NCI-H446 (cell line): ENCODE measurements around the gene TMEM170A.
A peak's percentile ranks its signal among the peaks of the same experiment; 100 is the strongest.

Experiments used
- DNase-seq, 2 experiments: peaks; one replicate each; lab custom pipeline; 2025; lab: John Stamatoyannopoulos, UW

Gene TMEM170A, protein sequence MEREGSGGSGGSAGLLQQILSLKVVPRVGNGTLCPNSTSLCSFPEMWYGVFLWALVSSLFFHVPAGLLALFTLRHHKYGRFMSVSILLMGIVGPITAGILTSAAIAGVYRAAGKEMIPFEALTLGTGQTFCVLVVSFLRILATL

DNA sequence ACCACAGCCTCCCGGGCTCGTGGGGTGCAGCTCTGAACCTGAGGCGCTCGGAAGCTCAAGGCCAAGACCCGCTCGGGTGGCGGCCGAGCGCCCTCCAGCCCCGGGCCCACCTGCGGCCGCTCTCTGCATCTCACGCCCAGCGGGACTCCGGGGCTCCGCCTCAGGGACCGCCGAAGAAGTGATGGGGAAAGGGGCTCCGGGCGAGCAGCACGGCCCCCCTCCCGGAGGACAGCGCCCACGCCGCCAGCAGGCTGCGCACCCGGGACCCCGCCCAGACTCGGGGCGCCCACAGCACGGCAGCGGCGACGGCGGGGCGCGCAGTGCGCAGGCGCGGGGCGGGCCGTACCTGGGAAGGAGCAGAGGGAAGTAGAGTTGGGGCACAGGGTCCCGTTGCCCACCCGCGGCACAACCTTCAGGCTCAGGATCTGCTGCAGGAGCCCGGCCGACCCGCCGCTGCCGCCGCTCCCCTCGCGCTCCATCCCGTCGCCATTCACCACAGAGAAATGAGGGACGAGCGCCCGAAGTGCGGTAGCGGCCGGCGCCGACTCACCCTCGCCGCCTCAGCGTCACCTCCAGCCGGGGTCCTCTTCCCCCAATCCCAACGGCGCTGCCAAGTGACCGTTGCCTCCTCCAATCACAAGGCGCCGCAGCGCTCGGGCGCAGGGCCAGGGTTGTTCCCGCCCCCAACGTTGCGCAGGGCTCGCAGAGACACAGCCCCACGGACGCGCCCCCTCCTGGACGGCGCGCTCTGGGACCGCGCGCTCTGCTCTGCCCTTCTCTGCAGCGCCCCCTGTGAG lies at the start of gene TMEM170A:
TMEM170A (minus strand) TSS at position 568 of the 797 bp plus-strand sequence; CDS start at position 479, 89 bp downstream.
- DNase-seq: peak; percentile 90 to 97

GRCh38 chr16:75506574-75506973 lies 42.1 kb upstream of the TMEM170A start:
- DNase-seq: no peak

- no peak for DNase-seq
Observed at GRCh38 chr16:75506107-75506506, 41.6 kb upstream of the TMEM170A start.

- no peak for DNase-seq
Observed at GRCh38 chr16:75503801-75504200, 39.3 kb upstream of the TMEM170A start.

DNA sequence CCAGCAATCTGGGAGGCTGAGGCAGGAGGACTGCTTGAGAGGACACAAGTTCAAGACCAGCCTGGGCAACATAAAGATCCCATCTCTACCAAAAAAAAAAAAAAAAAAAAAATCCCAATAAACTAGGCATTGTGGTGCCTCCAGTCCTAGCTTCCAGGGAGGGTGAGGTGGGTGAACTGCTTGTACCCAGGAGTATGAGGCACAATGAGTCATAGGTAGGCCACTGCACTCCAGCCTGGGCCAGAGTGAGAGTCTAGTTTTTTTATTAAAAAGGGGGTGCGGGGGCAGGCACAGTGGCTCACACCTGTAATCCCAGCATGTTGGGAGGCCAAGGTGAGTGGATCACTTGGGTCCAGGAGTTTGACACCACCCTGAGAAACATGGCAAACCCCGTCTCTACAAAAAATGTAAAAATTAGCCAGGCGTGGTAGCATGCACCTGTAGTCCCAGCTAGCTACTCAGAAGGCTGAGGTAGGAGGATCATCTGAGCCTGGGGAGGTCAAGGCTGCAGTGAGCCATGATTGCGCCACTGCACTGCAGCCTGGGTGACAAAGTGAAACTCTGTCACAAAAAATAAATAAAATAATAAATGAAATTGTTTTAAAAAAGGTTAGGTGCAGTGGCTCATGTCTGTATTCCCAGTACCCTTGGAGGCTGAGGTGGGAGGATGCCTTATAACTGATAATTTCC lies 38.6 kb upstream of the TMEM170A start:
- DNase-seq: no peak

- DNase-seq: peak in 1 of 2 experiments; percentile 4
Observed at GRCh38 chr16:75501820-75502219, 37.3 kb upstream of the TMEM170A start.

DNA sequence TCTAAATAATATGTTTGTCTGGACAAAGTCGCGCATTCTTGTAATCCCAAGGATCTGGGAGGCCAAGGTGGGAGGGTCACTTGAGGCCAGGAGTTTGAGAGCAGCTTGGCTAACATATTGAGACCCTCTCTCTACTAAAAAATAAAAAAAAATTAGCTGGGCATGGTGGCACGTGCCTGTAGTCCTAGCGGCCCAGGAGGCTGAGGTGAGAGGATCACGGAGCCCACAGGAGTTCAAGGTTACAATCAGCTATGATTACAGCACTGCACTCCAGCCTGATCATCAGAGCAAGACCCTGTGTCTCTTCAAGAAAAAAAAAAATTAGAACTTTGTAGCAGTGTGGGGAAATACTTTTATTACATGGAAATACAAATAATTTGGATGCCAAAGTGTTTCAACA lies 36.9 kb upstream of the TMEM170A start:
- DNase-seq: no peak

- DNase-seq: peak in 1 of 2 experiments; percentile 47
Observed at GRCh38 chr16:75498605-75499322, 34.3 kb upstream of the TMEM170A start.

- peak; percentile 34 to 86 for DNase-seq
Observed at GRCh38 chr16:75497558-75497957, 33.1 kb upstream of the TMEM170A start.

- no peak for DNase-seq
Observed at GRCh38 chr16:75495076-75495674, 30.7 kb upstream of the TMEM170A start, which contains the start of gene CHST6. Gene CHST6 (minus strand): TSS chr16:75495441. CDS start chr16:75479828, 15,613 bp downstream.

DNA sequence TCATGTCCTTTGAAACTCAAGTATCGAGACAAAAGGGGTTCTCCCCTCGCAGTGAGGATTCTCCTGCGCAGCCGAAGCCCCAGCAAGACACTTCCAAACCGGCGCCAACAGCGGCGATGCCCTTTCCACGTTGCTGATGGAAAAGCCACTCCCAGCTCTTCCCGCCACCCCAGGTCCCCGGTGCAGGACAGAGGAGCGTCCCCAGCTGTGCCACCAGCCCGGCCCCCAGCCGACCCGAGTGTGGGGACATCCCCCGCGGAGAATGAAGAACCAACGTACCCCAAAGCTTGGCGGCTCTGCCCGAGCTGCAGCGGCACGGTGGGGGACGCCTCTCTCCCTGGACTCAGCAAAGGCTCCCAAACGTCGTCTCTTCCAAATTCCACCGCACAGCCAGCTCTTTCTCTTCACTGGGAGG lies 30.2 kb upstream of the TMEM170A start:
- no peak for DNase-seq

GRCh38 chr16:75494184-75494583 lies 29.7 kb upstream of the TMEM170A start:
- no peak for DNase-seq

DNA sequence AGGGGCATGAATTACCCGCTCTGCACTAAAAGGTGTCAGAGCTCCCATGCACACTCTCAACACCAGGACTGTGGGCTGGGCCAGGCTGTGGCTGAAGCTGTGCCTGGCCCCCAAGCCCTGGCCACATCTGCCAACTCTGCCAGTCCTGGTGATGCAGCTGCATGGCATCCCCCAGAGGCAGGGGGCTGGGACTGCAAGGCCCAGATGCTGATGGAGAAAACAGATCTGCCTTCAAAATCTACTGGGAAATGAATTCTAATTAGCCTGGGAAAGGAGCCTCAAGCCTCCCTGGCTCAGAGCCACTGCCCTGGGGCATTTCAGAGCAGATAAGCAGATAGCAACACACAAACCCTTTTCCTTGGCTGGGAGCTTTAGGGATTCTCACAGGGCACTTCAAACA lies 27.4 kb upstream of the TMEM170A start:
- peak in 1 of 2 experiments; percentile 35 for DNase-seq

- DNase-seq: no peak
Observed at GRCh38 chr16:75488322-75488721, 23.8 kb upstream of the TMEM170A start.

GRCh38 chr16:75486676-75487313 lies 22.3 kb upstream of the TMEM170A start:
- DNase-seq: no peak

- no peak for DNase-seq
Observed at GRCh38 chr16:75486014-75486675, 21.7 kb upstream of the TMEM170A start.

GRCh38 chr16:75485230-75486013 lies 20.9 kb upstream of the TMEM170A start:
- no peak for DNase-seq

GRCh38 chr16:75483222-75483621 lies 18.7 kb upstream of the TMEM170A start:
- no peak for DNase-seq

DNA sequence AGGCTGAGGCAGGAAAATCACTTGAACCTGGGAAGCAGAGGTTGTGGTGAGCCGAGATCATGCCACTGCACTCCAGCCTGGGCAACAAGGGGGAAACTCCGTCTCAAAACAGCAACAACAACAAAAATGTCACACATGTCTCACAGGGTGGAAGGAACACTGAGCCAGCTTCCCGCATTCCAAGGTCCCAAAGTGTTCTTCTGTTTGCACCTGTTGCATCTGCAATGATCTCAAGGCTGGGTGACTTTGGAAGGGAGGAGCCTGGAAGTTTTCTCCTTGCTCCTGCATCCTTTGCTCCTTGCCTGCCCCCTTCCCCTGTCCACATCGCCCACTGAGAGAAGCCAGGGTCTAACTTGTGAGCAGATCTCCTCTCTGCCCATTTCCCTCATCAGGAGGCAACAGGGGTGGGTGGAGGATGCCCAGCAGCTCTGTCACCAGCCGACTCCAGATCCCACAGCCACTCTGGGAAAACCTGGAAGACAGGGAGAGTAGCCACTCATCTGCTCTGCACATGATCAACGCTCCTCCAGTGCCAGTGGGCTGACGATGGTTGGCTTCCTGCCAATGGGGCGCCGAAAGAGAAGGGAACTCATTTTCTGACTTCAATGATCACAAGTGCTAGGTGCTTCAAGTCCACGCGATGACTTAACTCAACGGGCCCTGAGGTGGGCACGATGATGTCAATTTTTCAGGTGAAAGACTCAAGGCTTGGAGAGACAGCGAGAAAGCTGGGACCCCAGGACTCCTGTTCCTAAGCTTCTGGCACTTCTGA lies 18.1 kb upstream of the TMEM170A start:
- DNase-seq: no peak
